Epidermal melanocyte (primary cell): ENCODE data around the gene TTC28.

Experiments
- DNase-seq: peaks from one replicate; pipeline ENCODE4 v3.0.0; 2011; ENCODE audit warnings: low spot score; ENCODE audit not compliant: insufficient read length

The TTC28 gene

GRCh38 chr22:28297504-28297903 lies 382.1 kb downstream of the TTC28 start:
- no peak for DNase-seq

- DNase-seq = no peak
Measured at GRCh38 chr22:28296452-28296851, 383.2 kb downstream of the TTC28 start.

GRCh38 chr22:28283068-28283654 lies 396.5 kb downstream of the TTC28 start:
- no peak for DNase-seq

GRCh38 chr22:28282405-28283067 lies 397.1 kb downstream of the TTC28 start:
- DNase-seq = no peak

GRCh38 chr22:28279888-28280287 lies 399.8 kb downstream of the TTC28 start:
- DNase-seq = no peak

GRCh38 chr22:28269277-28269676 lies 410.4 kb downstream of the TTC28 start:
- no peak for DNase-seq

GRCh38 chr22:28268850-28269249 lies 410.8 kb downstream of the TTC28 start:
- no peak for DNase-seq

- DNase-seq = no peak
Measured at GRCh38 chr22:28268171-28268570, 411.5 kb downstream of the TTC28 start.

- DNase-seq = no peak
Measured at GRCh38 chr22:28260619-28261018, 419.0 kb downstream of the TTC28 start.

- no peak for DNase-seq
Measured at GRCh38 chr22:28259774-28260312, 419.8 kb downstream of the TTC28 start.

GRCh38 chr22:28254396-28254795 lies 425.2 kb downstream of the TTC28 start:
- no peak for DNase-seq

GRCh38 chr22:28252539-28252938 lies 427.1 kb downstream of the TTC28 start:
- DNase-seq = no peak

- DNase-seq = no peak
Measured at GRCh38 chr22:28250036-28250695, 429.5 kb downstream of the TTC28 start.

- DNase-seq = no peak
Measured at GRCh38 chr22:28249402-28249801, 430.2 kb downstream of the TTC28 start.

- DNase-seq = no peak
Measured at GRCh38 chr22:28247667-28248363, 431.8 kb downstream of the TTC28 start.

- no peak for DNase-seq
Measured at GRCh38 chr22:28247136-28247535, 432.5 kb downstream of the TTC28 start.

GRCh38 chr22:28246397-28246796 lies 433.2 kb downstream of the TTC28 start:
- DNase-seq = no peak

- no peak for DNase-seq
Measured at GRCh38 chr22:28245579-28246224, 433.9 kb downstream of the TTC28 start.

- DNase-seq = no peak
Measured at GRCh38 chr22:28244757-28245156, 434.9 kb downstream of the TTC28 start.

- no peak for DNase-seq
Measured at GRCh38 chr22:28243539-28243938, 436.1 kb downstream of the TTC28 start.

GRCh38 chr22:28241656-28242290 lies 437.9 kb downstream of the TTC28 start:
- no peak for DNase-seq
